Right lobe of liver (tissue), 6 donors: ENCODE results near the gene CAMKMT. TPM values are rescaled to one million over a fixed set of nuclear protein-coding genes. Genes with fewer than 3 reads are reported as not detected.

Experiments used
- ATAC-seq, 4 donors: fragments of 200-7000 bp; cut with Tn5 transposase; one replicate each; pipeline ENCODE4 v1.9.1; 2020; ENCODE audit warnings: mild to moderate bottlenecking in 4 of 4, moderate library complexity in 4 of 4
- DNase-seq, 3 donors: peaks; one replicate each; pipeline ENCODE4 v3.0.0-alpha.2; 2020
- H3K27ac ChIP-seq, 3 donors: fragments of 200-600 bp; one replicate each; pipeline ENCODE4 v1.8.0; 2022
- H3K27me3 ChIP-seq, 2 donors: fragments of 200-600 bp; one replicate each; pipeline ENCODE4 v1.8.0; 2022
- H3K36me3 ChIP-seq, 4 donors: fragments of 200-600 bp; sonication (generic) in 1 of 4; one replicate each; pipeline versions ENCODE4 v1.5.1 to v1.8.0; 2017 to 2022; ENCODE audit warnings: control low read depth in 1 of 4
- H3K4me1 ChIP-seq, 4 donors: fragments of 200-600 bp; sonication (generic) in 1 of 4; one replicate each; pipeline versions ENCODE4 v1.5.1 to v1.8.0; 2017 to 2022; ENCODE audit warnings: control low read depth in 1 of 4
- H3K4me3 ChIP-seq, 3 donors: fragments of 200-600 bp; one replicate each; pipeline ENCODE4 v1.8.0; 2022
- H3K9me3 ChIP-seq, 4 donors: fragments of 200-600 bp; sonication (generic) in 1 of 4; one replicate each; pipeline versions ENCODE4 v1.5.1 to v1.8.0; 2017 to 2022; ENCODE audit warnings: control low read depth in 1 of 4
- POLR2A ChIP-seq: fragments of 450-650 bp; IDR thresholded peaks from one replicate; pipeline ENCODE4 v1.6.1; 2017; ENCODE audit warnings: antibody characterized with exemption, mild to moderate bottlenecking
- WGBS: methylation state at CpG from one replicate; pipeline ENCODE4 v1.1.6; 2018; ENCODE audit warnings: low coverage, low lambda C conversion rate; ENCODE audit not compliant: insufficient coverage; ENCODE audit errors: missing lambda C conversion rate; 5-methylcytosine and 5-hydroxymethylcytosine counted together
- intact Hi-C, 2 donors: fragments of 100-400 bp; cut with DNase I; formaldehyde crosslinking; loops; one replicate each; pipeline versions ENCODE4 v1.11.2 to v1.14.1; 2022
- total RNA-seq, 6 experiments: library from RNA; depleted of rRNA in 2 of 6; stranded (reverse); fragments of >200 nt in 2 of 6; fragmentation: NEBNext Ultra II Directional in 3 of 6; extraction: Animal tissue kit (Norgen Biotek cat#: 25700) in 3 of 6; gene quantifications; one replicate each; pipeline versions ENCODE4 v1.1.0 to v1.2.4, GENCODE V29; 2016 to 2023
- TF ChIP-seq, protein P1 (sequence below), 4 donors: fragments of 200-600 bp in 3 of 4; fragments of 450-650 bp in 1 of 4; IDR thresholded peaks; one replicate each; pipeline versions ENCODE4 v1.5.1 to v1.8.0; 2016 to 2022; ENCODE audit warnings: antibody characterized with exemption in 4 of 4, mild to moderate bottlenecking in 2 of 4
- donor health status: DM: no; HTN: yes; CAD: no.
- donor health status: DM: no; HTN: no; CAD: no.
- donor health status: DM: no; HTN: no; CAD: no.
- donor health status: DM: no; HTN: yes; CAD: no.
- donor health status: DM: no; HTN: yes; CAD: no.

CAMKMT gene
- total RNA-seq, 6 experiments from 2014 or later, result 2.0 to 7.4 (median 5.2) TPM

DNA sequence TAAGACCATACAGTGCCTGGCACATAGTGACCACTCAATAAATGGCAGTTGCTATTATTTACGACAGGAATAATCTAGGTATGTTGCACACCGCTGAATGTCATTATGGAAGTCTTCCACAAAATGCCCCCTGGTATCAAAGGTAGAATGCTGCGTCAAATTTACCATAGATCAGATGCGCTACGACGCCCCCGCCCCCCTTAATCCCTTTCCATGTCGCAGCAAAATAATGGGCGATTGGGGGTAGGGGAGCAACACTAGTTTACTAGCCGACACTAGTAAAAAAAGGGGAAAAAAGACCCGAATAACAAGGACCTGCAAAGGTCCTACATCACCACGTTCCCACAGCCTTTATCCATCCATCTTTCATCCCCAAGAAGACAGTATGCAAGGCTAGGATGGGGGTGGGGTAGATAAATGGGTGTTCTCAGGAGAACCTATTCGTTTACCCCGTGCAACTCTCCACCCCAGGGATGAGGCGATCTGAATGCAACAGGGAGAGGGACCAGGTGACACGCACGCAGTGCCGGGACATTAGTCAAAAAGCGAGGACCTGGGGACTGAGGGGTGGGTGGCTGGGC, 908 bp upstream of the CAMKMT start:
- no peaks in the 10 kb centered on the region for H3K9me3 ChIP-seq
- TF ChIP-seq POLR2A, result no peak
- TF ChIP-seq, protein P1, sequence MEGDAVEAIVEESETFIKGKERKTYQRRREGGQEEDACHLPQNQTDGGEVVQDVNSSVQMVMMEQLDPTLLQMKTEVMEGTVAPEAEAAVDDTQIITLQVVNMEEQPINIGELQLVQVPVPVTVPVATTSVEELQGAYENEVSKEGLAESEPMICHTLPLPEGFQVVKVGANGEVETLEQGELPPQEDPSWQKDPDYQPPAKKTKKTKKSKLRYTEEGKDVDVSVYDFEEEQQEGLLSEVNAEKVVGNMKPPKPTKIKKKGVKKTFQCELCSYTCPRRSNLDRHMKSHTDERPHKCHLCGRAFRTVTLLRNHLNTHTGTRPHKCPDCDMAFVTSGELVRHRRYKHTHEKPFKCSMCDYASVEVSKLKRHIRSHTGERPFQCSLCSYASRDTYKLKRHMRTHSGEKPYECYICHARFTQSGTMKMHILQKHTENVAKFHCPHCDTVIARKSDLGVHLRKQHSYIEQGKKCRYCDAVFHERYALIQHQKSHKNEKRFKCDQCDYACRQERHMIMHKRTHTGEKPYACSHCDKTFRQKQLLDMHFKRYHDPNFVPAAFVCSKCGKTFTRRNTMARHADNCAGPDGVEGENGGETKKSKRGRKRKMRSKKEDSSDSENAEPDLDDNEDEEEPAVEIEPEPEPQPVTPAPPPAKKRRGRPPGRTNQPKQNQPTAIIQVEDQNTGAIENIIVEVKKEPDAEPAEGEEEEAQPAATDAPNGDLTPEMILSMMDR (IDR thresholded peaks at IDR 0.05), result no peak
- H3K36me3 ChIP-seq, result no peaks in the 10 kb centered on the region
- peaks cover 0 to 14% (median 7%) of the 10 kb centered on the region in 4 donors for H3K4me1 ChIP-seq
- ATAC-seq (peak; percentile 25 to 48 (median 30)), DNase-seq (peak in 1 of 3 donors; percentile 60)
- H3K27ac ChIP-seq, result peak overlapping the region; percentile 96 to 99 (median 97)
- intact Hi-C loops, result no loop called here
- WGBS, result 0% methylated on average over 19 of the region's 19 CpGs
- no peaks in the 10 kb centered on the region for H3K27me3 ChIP-seq
- peak overlapping the region; percentile 76 to 92 (median 81) for H3K4me3 ChIP-seq

DNA sequence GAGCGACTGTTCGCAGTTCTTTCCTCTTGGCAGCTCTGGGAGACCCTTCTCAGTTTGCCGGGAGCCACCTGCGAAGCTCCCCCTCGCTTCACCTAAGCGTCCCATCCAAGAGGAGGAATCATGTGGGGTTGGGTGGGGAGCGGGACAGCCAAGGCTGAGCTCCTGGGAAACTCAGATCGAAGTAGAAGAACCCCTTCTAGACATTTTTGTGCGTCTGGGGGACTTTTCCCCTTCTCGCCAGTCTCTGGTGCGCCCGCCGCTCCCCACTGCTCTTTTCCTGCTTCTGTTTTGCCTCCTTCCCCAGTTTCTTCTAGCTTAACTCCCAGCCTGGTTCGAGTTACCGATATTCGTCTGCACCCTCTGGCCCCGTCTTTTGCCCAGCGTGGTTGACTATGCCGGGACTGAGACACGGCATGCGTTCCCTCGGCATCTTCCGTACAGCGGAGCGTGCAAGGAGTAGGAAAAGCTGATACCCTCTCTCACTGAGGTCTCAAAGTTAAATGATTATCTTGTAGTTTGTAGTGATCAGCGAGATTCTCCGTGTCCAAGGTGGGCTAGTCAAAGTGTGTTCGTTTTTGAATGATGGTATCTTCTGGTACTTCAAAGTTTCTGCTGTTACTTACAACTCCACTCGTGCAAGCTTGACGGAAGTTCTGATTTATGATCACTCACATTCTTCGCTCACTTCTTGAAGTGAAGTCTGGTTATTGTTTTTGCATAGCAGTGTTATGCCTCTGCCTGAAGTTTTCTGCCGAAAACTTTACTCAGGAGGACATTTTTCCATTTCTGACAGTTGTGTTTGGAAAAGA, 664 bp downstream of the CAMKMT start:
- no peaks in the 10 kb centered on the region for H3K36me3 ChIP-seq
- intact Hi-C loops, result no loop called here
- H3K4me3 ChIP-seq, result peak overlapping the region; percentile 76 to 92 (median 81)
- peaks cover 0 to 14% (median 7%) of the 10 kb centered on the region in 4 donors for H3K4me1 ChIP-seq
- DNase-seq, result peak in 2 of 3 donors; percentile 47 to 61
- no peaks in the 10 kb centered on the region for H3K27me3 ChIP-seq
- WGBS, result under 1% methylated on average over 25 of the region's 32 CpGs
- peak overlapping the region; percentile 96 to 99 (median 97) for H3K27ac ChIP-seq
- H3K9me3 ChIP-seq, result no peaks in the 10 kb centered on the region
- TF ChIP-seq POLR2A, result no peak
- ATAC-seq, result peak; percentile 30 to 49 (median 42)

DNA sequence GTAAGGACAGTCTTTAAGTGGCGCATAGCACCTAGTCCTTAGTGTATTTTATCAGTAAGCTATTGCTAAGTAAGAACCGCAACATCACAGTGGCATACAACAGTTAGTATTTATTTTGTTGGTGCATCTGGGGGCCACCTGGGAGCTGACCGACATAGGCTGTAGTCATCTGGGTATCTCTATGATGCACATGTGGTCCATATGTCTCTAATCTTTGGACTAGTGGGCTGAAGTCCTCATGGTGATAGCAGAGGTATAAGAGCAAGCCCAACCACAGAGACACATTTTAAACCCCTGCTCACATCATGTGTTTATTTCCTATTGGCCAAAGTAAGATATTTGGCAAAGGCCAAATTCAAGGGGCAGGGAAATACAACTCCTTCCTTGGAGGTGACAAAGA, 2.9 kb downstream of the CAMKMT start:
- Histone ChIP-seq H3K4me3 (no peak overlapping the region), H3K27me3 (no peaks in the 10 kb centered on the region), H3K9me3 (no peaks in the 10 kb centered on the region), H3K4me1 (peaks cover 0 to 11% (median 6%) of the 10 kb centered on the region in 4 donors), H3K27ac (no peak overlapping the region), H3K36me3 (no peaks in the 10 kb centered on the region)
- no peak for TF ChIP-seq POLR2A
- TF ChIP-seq, protein P1 (IDR thresholded peaks at IDR 0.05), result no peak
- 92% methylated on average over 3 of the region's 3 CpGs for WGBS
- no peak for ATAC-seq
- intact Hi-C loops, result no loop called here
- DNase-seq, result no peak

DNA sequence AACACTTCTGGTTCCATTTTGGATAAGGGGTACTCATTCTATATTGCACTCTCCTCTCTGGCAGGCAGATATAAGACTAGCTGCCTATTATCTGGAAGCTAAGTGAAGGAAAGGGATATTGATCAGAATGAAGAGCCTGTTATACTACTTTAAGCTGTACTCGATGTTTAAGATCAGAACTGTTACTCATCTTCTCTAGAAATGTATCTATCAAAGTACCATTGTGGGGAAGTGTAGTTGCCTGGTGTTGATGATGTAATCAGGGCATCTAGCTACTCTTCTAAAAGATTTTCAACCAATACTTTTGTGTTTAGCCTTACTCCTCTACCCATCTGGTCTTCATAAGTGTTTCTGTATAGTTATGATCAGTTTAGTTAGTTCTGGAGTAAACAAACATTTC, 5.8 kb downstream of the CAMKMT start:
- H3K4me1 ChIP-seq, result peaks cover 0 to 4% (median 0%) of the 10 kb centered on the region in 4 donors
- no peak for TF ChIP-seq POLR2A
- TF ChIP-seq, protein P1 (IDR thresholded peaks at IDR 0.05), result no peak
- no peak overlapping the region for H3K4me3 ChIP-seq
- no peak for DNase-seq
- WGBS, result 100% methylated on average over 1 of the region's 1 CpG
- no peaks in the 10 kb centered on the region for H3K9me3 ChIP-seq
- no peak for ATAC-seq
- intact Hi-C loops, result no loop called here
- H3K27me3 ChIP-seq, result no peaks in the 10 kb centered on the region
- no peak overlapping the region for H3K27ac ChIP-seq
- H3K36me3 ChIP-seq, result no peaks in the 10 kb centered on the region

DNA sequence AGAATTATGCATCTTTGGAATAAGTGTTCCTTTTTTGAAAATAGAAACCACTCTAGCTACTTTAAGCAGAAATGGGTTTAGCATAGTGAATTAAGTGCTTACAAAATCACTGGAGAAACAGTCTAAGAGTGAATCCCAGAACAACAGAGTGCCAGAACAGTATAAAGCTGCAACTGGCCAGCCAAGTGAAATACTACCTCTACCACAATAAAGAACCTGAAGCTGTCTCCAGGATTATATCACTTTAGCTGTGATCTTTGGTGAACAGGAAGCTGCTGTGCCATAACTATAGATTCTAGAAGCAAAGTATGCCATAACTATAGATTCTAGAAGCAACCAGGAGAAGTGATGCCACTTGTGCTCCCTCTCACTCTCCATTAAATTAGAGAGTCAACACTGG, 7.6 kb downstream of the CAMKMT start:
- no peak for TF ChIP-seq POLR2A
- TF ChIP-seq, protein P1 (IDR thresholded peaks at IDR 0.05), result no peak
- ATAC-seq (no peak), DNase-seq (no peak)
- Histone ChIP-seq H3K9me3 (no peaks in the 10 kb centered on the region), H3K27ac (no peak overlapping the region), H3K4me3 (no peak overlapping the region), H3K27me3 (no peaks in the 10 kb centered on the region), H3K4me1 (no peaks in the 10 kb centered on the region), H3K36me3 (no peaks in the 10 kb centered on the region)
- intact Hi-C loops, result no loop called here
